Panc1 (cell line): Measurements from ENCODE around the gene THSD7A.

Source experiments
- CTCF ChIP-seq: fragments of 450-650 bp; IDR thresholded peaks from 2 replicates; pipeline ENCODE4 v1.5.1; 2017; ENCODE audit warnings: mild to moderate bottlenecking
- POLR2AphosphoS5 ChIP-seq: IDR thresholded peaks from 2 replicates; pipeline ENCODE4 v1.6.1; 2012; ENCODE audit warnings: mild to moderate bottlenecking, low read depth, low read length, moderate library complexity

- no peak for TF ChIP-seq CTCF
- TF ChIP-seq POLR2AphosphoS5, result no peak
Observed at GRCh38 chr7:11589251-11589650, 242.7 kb downstream of the THSD7A start.
